Measurements from ENCODE around the gene GAREM1. TPM values are rescaled to one million over a fixed set of nuclear protein-coding genes. Genes with fewer than 3 reads are reported as not detected.

GAREM1 gene
- total RNA-seq, 1 donor = 0.86 TPM

- no peak overlapping the region for H3K4me3 ChIP-seq (ENCODE audit: low read depth, low read length)
- DNase-seq (ENCODE audit: low read depth) = no peak
- TF ChIP-seq, protein P1, sequence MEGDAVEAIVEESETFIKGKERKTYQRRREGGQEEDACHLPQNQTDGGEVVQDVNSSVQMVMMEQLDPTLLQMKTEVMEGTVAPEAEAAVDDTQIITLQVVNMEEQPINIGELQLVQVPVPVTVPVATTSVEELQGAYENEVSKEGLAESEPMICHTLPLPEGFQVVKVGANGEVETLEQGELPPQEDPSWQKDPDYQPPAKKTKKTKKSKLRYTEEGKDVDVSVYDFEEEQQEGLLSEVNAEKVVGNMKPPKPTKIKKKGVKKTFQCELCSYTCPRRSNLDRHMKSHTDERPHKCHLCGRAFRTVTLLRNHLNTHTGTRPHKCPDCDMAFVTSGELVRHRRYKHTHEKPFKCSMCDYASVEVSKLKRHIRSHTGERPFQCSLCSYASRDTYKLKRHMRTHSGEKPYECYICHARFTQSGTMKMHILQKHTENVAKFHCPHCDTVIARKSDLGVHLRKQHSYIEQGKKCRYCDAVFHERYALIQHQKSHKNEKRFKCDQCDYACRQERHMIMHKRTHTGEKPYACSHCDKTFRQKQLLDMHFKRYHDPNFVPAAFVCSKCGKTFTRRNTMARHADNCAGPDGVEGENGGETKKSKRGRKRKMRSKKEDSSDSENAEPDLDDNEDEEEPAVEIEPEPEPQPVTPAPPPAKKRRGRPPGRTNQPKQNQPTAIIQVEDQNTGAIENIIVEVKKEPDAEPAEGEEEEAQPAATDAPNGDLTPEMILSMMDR (IDR thresholded peaks at IDR 0.05; ENCODE audit: insufficient read depth, low read depth, low read length) = no peak
Measured at GRCh38 chr18:32472841-32473240, 2.2 kb upstream of the GAREM1 start.

- no peak for DNase-seq (ENCODE audit: low read depth)
- peak overlapping the region; percentile 57 for H3K4me3 ChIP-seq (ENCODE audit: low read depth, low read length)
- TF ChIP-seq, protein P1 (IDR thresholded peaks at IDR 0.05; ENCODE audit: insufficient read depth, low read depth, low read length) = no peak
Measured at GRCh38 chr18:32470460-32470713, 295 bp downstream of the GAREM1 start.

GRCh38 chr18:32469691-32470459 is 807 bp downstream of the GAREM1 start:
- H3K4me3 ChIP-seq (ENCODE audit: low read depth, low read length) = peak overlapping the region; percentile 57
- DNase-seq (ENCODE audit: low read depth) = peak; percentile 17
- TF ChIP-seq, protein P1 (IDR thresholded peaks at IDR 0.05; ENCODE audit: insufficient read depth, low read depth, low read length) = no peak

- no peak for DNase-seq (ENCODE audit: low read depth)
- H3K4me3 ChIP-seq (ENCODE audit: low read depth, low read length) = no peak overlapping the region
- TF ChIP-seq, protein P1 (IDR thresholded peaks at IDR 0.05; ENCODE audit: insufficient read depth, low read depth, low read length) = no peak
Measured at GRCh38 chr18:32469190-32469651, 1.5 kb downstream of the GAREM1 start.

GRCh38 chr18:32468147-32468845 is 2.4 kb downstream of the GAREM1 start:
- no peak for DNase-seq (ENCODE audit: low read depth)
- no peak overlapping the region for H3K4me3 ChIP-seq (ENCODE audit: low read depth, low read length)
- TF ChIP-seq, protein P1 (IDR thresholded peaks at IDR 0.05; ENCODE audit: insufficient read depth, low read depth, low read length) = no peak

- TF ChIP-seq, protein P1 (IDR thresholded peaks at IDR 0.05; ENCODE audit: insufficient read depth, low read depth, low read length) = no peak
- no peak overlapping the region for H3K4me3 ChIP-seq (ENCODE audit: low read depth, low read length)
- peak; percentile 22 for DNase-seq (ENCODE audit: low read depth)
Measured at GRCh38 chr18:32461709-32462272, 8.9 kb downstream of the GAREM1 start.

Measured in fibroblast of villous mesenchyme (primary cell).